HG03108 (cell line): ENCODE measurements around the gene KRTAP10-4.
"Not testable (repeated sequence)": the region's sequence is repeated elsewhere in the genome, so short reads cannot be mapped to it uniquely, and the experiment has no call there.

ENCODE experiments used
- ATAC-seq: cut with Tn5 transposase; IDR thresholded peaks from one replicate; pipeline ENCODE4 v1.9.1; 2021; ENCODE audit warnings: moderate library complexity; ENCODE audit not compliant: unreplicated experiment

KRTAP10-4 gene

GRCh38 chr21:44573630-44574456 is at the start of gene KRTAP10-4:
TSS of gene KRTAP10-4 (plus strand) at chr21:44573729. CDS start at chr21:44573759, 30 bp downstream.
- not testable (repeated sequence) for ATAC-seq

GRCh38 chr21:44524414-44525371 is 48.8 kb upstream of the KRTAP10-4 start:
- no peak for ATAC-seq

GRCh38 chr21:44525391-44526095 is 48.0 kb upstream of the KRTAP10-4 start:
- no peak for ATAC-seq

- ATAC-seq, result no peak
Measured at GRCh38 chr21:44526096-44526997, 47.2 kb upstream of the KRTAP10-4 start.

GRCh38 chr21:44527156-44527982 is 46.2 kb upstream of the KRTAP10-4 start:
- ATAC-seq, result no peak

GRCh38 chr21:44527983-44528633 is 45.4 kb upstream of the KRTAP10-4 start:
- no peak for ATAC-seq

- ATAC-seq, result no peak
Measured at GRCh38 chr21:44528634-44528995, 44.9 kb upstream of the KRTAP10-4 start.

GRCh38 chr21:44529011-44529421 is 44.5 kb upstream of the KRTAP10-4 start:
- ATAC-seq, result no peak

GRCh38 chr21:44529503-44530125 is 43.9 kb upstream of the KRTAP10-4 start:
- ATAC-seq, result no peak

GRCh38 chr21:44530221-44530902 is 43.2 kb upstream of the KRTAP10-4 start:
- ATAC-seq, result no peak

- ATAC-seq, result no peak
Measured at GRCh38 chr21:44530903-44531605, 42.5 kb upstream of the KRTAP10-4 start.

GRCh38 chr21:44531606-44532564 is 41.6 kb upstream of the KRTAP10-4 start:
- no peak for ATAC-seq

- ATAC-seq, result no peak
Measured at GRCh38 chr21:44532712-44533111, 40.8 kb upstream of the KRTAP10-4 start.

GRCh38 chr21:44533121-44533890 is 40.2 kb upstream of the KRTAP10-4 start:
- ATAC-seq, result no peak
